ENCODE data around the gene PRR15L.

The PRR15L gene

GRCh38 chr17:47987240-47987835, 29.7 kb upstream of the PRR15L start:
- DNase-seq = no peak

GRCh38 chr17:47986520-47986919, 28.8 kb upstream of the PRR15L start:
- no peak for DNase-seq

GRCh38 chr17:47983492-47984223, 26.0 kb upstream of the PRR15L start:
- DNase-seq = no peak

- no peak for DNase-seq
Observed at GRCh38 chr17:47982645-47983390, 25.1 kb upstream of the PRR15L start.

GRCh38 chr17:47982091-47982617, 24.5 kb upstream of the PRR15L start:
- DNase-seq = no peak

GRCh38 chr17:47981462-47981861, 23.8 kb upstream of the PRR15L start:
- DNase-seq = no peak

GRCh38 chr17:47980541-47980940, 22.9 kb upstream of the PRR15L start:
- DNase-seq = no peak

- DNase-seq = peak; percentile 16 to 25
Observed at GRCh38 chr17:47978324-47978723, 20.6 kb upstream of the PRR15L start.

GRCh38 chr17:47975823-47976205, 18.1 kb upstream of the PRR15L start:
- DNase-seq = no peak

GRCh38 chr17:47975189-47975822, 17.6 kb upstream of the PRR15L start:
- no peak for DNase-seq

GRCh38 chr17:47973541-47973940, 15.9 kb upstream of the PRR15L start:
- no peak for DNase-seq

GRCh38 chr17:47970725-47971499, 13.2 kb upstream of the PRR15L start, which contains the start of gene CDK5RAP3:
Gene CDK5RAP3 (plus strand): TSS chr17:47971113. CDS start chr17:47971147, 34 bp downstream.
- DNase-seq = peak; percentile 97 to 99

- DNase-seq = no peak
Observed at GRCh38 chr17:47969930-47970724, 12.4 kb upstream of the PRR15L start.

GRCh38 chr17:47968836-47969235, 11.2 kb upstream of the PRR15L start:
- DNase-seq = no peak

- no peak for DNase-seq
Observed at GRCh38 chr17:47967607-47968252, 10.0 kb upstream of the PRR15L start.

GRCh38 chr17:47966079-47966519, 8.4 kb upstream of the PRR15L start:
- DNase-seq = no peak

- DNase-seq = no peak
Observed at GRCh38 chr17:47964856-47965255, 7.2 kb upstream of the PRR15L start.

GRCh38 chr17:47962901-47963300, 5.2 kb upstream of the PRR15L start:
- no peak for DNase-seq

- DNase-seq = no peak
Observed at GRCh38 chr17:47961406-47961805, 3.7 kb upstream of the PRR15L start.

- DNase-seq = no peak
Observed at GRCh38 chr17:47959825-47960655, 2.4 kb upstream of the PRR15L start.

Measured in stimulated activated CD4-positive, alpha-beta T cell treated with anti-CD3 and anti-CD28 coated beads, Interleukin-4, amount 100 ng/mL, for 4 hours (primary cell).